ENCODE measurements around the gene CCDC83. TPM values are rescaled to one million over a fixed set of nuclear protein-coding genes. Genes with fewer than 3 reads are reported as not detected.
"Not testable (repeated sequence)": the region's sequence is repeated elsewhere in the genome, so short reads cannot be mapped to it uniquely, and the experiment has no call there.

CCDC83 gene
- total RNA-seq, 1 experiment from 2014 or later = not detected

DNA sequence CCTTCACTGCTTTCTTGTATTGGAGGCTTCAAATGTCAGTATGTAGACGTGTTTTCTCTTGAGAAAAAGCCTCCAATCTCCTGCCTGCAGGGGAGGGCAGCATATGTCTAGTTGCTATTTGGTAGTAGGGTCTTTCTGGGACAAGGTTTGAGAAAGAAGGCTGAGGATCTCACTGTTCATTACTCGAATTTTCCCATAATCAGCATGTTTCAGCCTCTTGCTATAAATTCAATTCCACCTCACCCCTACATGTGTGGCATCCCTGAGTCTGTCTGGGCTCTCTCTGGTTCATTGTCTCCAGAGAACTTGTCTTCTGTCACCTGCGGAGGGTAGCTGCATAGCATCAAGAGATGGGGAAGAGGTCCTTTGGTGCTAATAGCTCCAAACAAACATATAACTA lies 19.5 kb upstream of the CCDC83 start:
- DNase-seq (ENCODE audit: low read depth) = no peak

- DNase-seq (ENCODE audit: low read depth) = not testable (repeated sequence)
These were observed 14.3 kb upstream of the CCDC83 start for GRCh38 chr11:85840932-85841331.

GRCh38 chr11:85843929-85844328 lies 11.3 kb upstream of the CCDC83 start:
- DNase-seq (ENCODE audit: low read depth) = no peak

- DNase-seq (ENCODE audit: low read depth) = peak; percentile 72
These were observed 10.6 kb upstream of the CCDC83 start for GRCh38 chr11:85844439-85845123.

GRCh38 chr11:85845124-85845631 lies 10.0 kb upstream of the CCDC83 start:
- peak; percentile 53 for DNase-seq (ENCODE audit: low read depth)

- no peak for DNase-seq (ENCODE audit: low read depth)
These were observed 7.7 kb upstream of the CCDC83 start for GRCh38 chr11:85847436-85847835.

- DNase-seq (ENCODE audit: low read depth) = no peak
These were observed 7.2 kb upstream of the CCDC83 start for GRCh38 chr11:85848006-85848405.

DNA sequence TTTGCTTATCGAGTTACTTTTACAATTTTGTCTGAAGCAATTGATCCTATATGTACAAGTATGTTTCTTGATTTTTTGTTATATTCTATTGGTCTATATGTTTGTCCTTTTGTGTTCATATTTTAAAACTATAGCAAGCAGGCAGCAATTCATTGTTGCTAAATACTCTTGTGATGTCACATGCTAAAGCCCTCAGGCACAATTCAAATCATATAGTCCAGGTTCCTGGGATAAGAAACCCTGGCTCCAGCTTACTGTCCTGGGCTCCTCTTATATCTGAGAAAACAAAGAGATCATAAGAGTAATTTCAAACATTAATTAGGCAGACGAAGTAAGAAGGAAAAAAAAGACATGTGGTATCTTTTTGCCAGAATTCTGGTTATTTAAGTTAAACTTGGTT lies 6.6 kb upstream of the CCDC83 start:
- no peak for DNase-seq (ENCODE audit: low read depth)

DNA sequence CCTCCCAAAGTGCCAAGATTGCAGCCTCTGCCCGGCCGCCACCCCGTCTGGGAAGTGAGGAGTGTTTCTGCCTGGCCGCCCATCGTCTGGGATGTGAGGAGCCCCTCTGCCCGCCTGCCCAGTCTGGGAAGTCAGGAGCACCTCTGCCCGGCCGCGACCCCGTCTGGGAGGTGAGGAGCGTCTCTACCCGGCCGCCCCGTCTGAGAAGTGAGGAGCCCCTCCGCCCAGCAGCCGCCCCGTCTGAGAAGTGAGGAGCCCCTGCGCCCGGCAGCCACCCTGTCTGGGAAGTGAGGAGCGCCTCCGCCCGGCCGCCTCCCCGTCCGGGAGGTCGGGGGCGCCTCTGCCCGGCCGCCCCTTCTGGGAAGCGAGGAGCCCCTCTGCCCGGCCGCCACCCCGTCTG lies 2.4 kb upstream of the CCDC83 start:
- not testable (repeated sequence) for DNase-seq (ENCODE audit: low read depth)

GRCh38 chr11:85853541-85853940 lies 1.6 kb upstream of the CCDC83 start:
- not testable (repeated sequence) for DNase-seq (ENCODE audit: low read depth)

- DNase-seq (ENCODE audit: low read depth) = no peak
These were observed 999 bp upstream of the CCDC83 start for GRCh38 chr11:85854212-85854556.

DNA sequence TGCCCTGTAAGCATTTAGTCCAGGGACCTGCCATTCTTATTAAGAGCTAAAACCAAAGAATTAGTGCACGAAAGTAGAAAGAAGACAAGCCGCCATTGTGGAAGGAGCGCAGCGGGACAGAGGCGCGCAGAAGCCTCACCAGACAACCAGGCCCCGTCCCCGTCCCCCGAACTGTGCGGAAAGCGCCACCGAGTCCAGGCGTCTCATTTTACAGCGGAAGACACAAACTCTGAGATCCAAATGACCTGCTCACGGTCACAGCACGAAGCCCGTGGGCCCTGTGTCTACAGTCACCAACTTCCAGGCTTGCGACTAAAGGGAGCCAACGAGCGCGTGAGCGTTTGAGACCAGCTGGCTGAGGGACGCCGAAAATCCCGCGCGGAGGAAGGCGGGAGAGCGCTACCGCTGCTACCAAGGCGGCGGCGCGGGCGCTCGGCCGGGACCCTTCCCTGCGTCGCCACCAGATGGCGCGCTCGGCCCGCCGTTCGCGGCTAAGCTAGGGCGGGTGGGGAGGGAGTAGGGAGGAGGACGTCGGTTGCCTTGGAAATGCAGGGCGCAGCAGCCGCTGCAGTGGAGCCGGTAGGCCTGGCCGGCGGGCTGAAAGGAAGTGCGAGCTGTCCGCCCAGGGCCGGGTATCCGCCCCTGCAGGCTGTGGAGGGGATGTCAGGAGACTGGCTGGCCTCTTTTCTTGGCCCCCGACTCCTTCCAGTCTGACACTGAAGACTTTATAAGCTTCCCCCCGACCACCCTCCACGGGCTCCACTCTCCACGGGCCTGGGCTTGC lies 434 bp upstream of the CCDC83 start:
- DNase-seq (ENCODE audit: low read depth) = peak; percentile 92

DNA sequence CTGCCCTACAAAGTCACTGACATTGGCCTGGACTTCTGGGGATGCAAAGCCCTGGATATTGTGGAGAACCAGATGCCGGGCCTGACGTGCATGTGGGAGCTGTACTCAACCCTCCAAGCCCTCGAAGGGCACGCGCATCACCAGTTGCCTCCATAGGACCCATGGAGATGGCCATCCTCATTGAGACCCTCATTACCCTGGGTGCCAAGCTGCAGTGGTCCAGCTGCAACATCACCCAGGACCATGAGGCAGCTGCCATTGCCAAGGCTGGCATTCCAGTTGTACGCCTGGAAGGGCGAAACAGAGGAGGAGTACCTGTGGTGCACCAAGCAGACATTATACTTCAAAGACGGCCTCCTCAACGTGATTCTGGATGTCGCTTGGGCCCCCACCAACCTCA lies 1.9 kb downstream of the CCDC83 start:
- no peak for DNase-seq (ENCODE audit: low read depth)

GRCh38 chr11:85859541-85859940 lies 4.4 kb downstream of the CCDC83 start:
- not testable (repeated sequence) for DNase-seq (ENCODE audit: low read depth)

DNA sequence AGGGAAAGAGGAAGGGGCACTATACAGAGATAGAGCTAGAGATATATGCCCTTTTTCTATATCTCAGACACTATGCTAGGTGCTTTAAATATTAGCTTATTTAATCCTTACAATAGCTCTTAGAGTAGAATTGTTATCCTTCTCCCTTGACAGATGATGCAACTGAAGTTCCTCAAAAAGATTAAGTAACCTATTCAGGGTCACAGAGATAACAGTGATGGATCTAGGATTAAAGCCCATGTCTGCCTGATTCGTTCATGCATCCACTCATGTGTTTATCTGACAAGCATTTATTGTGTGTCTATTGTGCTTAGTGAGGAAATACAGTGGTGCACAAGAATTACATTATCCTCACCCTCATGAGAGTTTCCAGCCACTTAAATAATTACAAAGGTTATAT lies 8.7 kb downstream of the CCDC83 start:
- DNase-seq (ENCODE audit: low read depth) = no peak

DNA sequence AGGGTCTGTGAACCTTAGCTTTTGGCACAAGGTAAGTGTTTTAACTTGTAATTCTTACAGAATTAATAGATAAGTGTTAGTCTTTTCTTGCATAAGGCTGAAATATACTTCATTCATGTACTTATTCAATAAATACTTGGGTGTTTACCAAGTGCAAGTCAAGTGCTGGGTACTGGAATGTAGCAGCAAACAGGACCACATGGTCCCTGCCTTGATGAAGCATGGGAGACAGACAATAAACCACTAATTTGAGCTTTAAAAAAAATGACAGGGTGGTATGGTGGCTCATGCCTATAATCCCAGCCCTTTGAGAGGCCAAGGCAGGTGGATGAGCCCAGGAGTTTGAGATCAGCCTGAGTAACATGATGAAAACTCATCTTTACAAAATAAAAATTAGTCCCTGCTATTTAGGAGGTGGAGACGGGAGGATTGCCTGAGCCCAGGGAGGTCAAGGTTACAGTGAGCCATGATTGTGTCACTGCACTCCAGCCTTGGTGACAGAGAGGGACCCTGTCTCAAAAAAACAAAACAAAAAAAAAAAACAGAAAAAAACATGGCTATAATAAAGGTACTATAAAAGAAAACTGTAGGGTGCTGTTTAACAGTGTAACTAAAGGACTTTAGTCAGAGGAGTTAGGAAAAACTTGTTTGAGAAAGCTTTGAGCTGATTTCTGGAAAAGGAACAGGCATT lies 11.1 kb downstream of the CCDC83 start:
- no peak for DNase-seq (ENCODE audit: low read depth)

DNA sequence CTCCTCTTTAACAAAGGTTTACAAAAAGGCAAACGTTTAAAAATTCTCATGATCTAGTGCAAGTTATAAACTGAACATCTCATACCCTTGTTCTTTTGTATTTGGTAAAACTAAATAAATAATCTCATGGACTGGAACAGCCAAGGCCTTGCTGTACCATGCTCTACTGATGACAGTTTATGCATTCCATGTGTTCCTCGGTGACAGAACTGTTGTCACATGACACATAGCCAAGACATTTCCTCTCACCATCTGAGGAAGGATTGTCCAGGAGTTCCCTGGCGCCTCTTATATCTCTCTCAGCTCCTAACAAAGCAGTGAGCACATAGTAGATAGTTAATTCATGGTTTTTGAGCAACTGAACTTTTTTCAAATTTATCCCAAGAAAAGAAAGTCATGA lies 12.6 kb downstream of the CCDC83 start:
- peak; percentile 34 for DNase-seq (ENCODE audit: low read depth)

DNA sequence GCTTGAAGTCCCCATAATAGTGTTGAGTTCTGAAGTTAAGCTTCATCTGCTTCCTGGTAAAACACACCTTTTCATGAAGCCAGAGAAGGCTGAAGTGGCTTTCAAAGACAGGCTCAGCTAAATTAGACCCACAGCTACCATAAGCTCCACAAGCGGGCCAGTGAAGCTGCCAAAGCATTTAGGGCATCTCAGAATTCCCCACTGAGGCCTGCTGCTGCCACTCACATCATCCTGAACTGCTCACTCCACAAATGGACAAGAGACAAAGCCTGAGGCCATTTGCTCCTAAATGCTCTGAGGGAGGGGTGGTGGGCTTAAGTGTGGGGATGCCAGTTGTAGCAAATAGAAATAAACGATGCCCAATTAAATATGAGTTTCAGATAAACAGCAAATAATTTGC lies 14.6 kb downstream of the CCDC83 start:
- DNase-seq (ENCODE audit: low read depth) = no peak

DNA sequence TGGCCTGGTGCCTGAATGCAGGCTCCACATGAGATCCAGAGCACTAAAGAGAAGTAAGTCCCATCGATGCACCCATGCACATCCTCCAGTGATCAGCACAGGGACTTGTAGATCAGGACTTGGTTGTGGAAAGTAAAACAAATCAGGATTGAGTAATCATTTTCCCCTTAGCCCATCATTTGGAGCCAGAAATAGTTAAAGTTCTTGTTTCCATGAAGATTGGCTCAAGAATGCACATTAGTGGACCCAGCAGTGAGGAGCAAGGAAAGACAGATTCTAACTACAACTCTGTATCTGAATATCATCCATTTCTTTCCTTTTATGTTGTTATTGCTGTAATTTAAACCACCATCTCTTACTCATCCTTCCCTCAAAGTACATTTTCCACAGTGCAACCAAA lies 19.1 kb downstream of the CCDC83 start:
- DNase-seq (ENCODE audit: low read depth) = no peak

GRCh38 chr11:85875505-85875904 lies 20.3 kb downstream of the CCDC83 start:
- DNase-seq (ENCODE audit: low read depth) = no peak

DNA sequence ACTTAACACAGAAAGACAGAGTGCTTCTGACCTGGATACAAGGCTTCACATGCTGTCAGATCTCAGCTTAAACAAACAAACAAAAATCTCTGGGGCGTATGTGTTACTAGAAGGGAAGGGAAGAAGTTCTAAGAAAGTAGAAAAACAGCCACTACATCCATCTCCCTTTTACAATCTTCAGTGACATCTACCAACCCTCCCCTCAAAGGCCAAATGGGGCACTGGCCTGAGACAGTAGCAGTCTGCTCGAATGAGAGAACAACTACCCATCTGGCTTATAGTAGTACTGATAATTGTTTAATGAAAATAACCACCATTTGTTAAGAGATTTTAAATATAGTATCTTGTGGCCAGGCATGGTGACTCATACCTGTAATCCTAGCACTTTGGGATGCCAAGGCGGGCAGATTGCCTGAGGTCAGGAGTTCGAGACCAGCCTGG lies 29.4 kb downstream of the CCDC83 start:
- peak; percentile 45 for DNase-seq (ENCODE audit: low read depth)
